PFSK-1 (cell line): ENCODE data around the gene TADA1. TPM values are rescaled to one million over a fixed set of nuclear protein-coding genes. Genes with fewer than 3 reads are reported as not detected.

Experiments
- FOXP2 ChIP-seq: optimal IDR thresholded peaks from 2 replicates; pipeline ENCODE3; 2011; ENCODE audit warnings: borderline replicate concordance, control low read depth, inconsistent platforms; ENCODE audit not compliant: insufficient read depth; ENCODE audit errors: extremely low read length, extremely low read depth
- POLR2AphosphoS5 ChIP-seq: IDR thresholded peaks from 2 replicates; pipeline ENCODE4 v1.6.1; 2012; ENCODE audit warnings: low read depth, mild to moderate bottlenecking, control low read depth, low read length, moderate library complexity
- REST ChIP-seq, 2 experiments: IDR thresholded peaks; 2 replicates each; pipeline versions ENCODE4 v1.6.1 to v1.8.0; 2011 to 2012; ENCODE audit warnings: low read depth in 2 of 2, low read length in 2 of 2, control low read depth in 1 of 2, inconsistent platforms in 1 of 2, mild to moderate bottlenecking in 1 of 2, moderate library complexity in 1 of 2; ENCODE audit not compliant: insufficient read depth in 1 of 2
- SIN3A ChIP-seq: IDR thresholded peaks from 2 replicates; pipeline ENCODE4 v1.6.1; 2012; ENCODE audit warnings: mild to moderate bottlenecking, low read length, moderate library complexity, borderline replicate concordance; ENCODE audit not compliant: insufficient read depth
- TAF1 ChIP-seq: IDR thresholded peaks from 2 replicates; pipeline ENCODE4 v1.6.1; 2012; ENCODE audit warnings: low read length, control low read depth, borderline replicate concordance; ENCODE audit not compliant: insufficient read depth
- polyA plus RNA-seq: library from polyadenylated mRNA; unstranded; fragments of >200 nt; gene quantifications from one replicate; pipeline ENCODE4 v1.2.1, GENCODE V29; 2012; ENCODE audit warnings: low read depth, missing spikeins; ENCODE audit not compliant: insufficient read length

TADA1 gene
- polyA plus RNA-seq: 6.1 TPM

- TF ChIP-seq POLR2AphosphoS5 (0 out of 2 replicates have a peak, but pooled peaks have one; percentile 6), FOXP2 (peak; percentile 78), SIN3A (peak; percentile 5; the same call in 1 of the 2 replicates), REST (IDR thresholded peaks at IDR 0.05; ENCODE audit: insufficient read depth in 1 of 2, low read depth in 2 of 2, low read length in 2 of 2) (no peak), TAF1 (peak; percentile 64; the same call in 1 of the 2 replicates)
Observed at GRCh38 chr1:166875734-166876539, at the start of gene TADA1. TSS of gene TADA1 (minus strand) at chr1:166876264. CDS start at chr1:166876233, 31 bp downstream.

- TF ChIP-seq SIN3A (no peak), TAF1 (no peak), REST (IDR thresholded peaks at IDR 0.05; ENCODE audit: insufficient read depth in 1 of 2, low read depth in 2 of 2, low read length in 2 of 2) (no peak), POLR2AphosphoS5 (no peak), FOXP2 (no peak)
Observed at GRCh38 chr1:166924823-166925541, 48.9 kb upstream of the TADA1 start.

- TF ChIP-seq FOXP2 (no peak), REST (IDR thresholded peaks at IDR 0.05; ENCODE audit: insufficient read depth in 1 of 2, low read depth in 2 of 2, low read length in 2 of 2) (no peak), SIN3A (no peak), TAF1 (no peak), POLR2AphosphoS5 (no peak)
Observed at GRCh38 chr1:166920561-166921475, 44.8 kb upstream of the TADA1 start.

GRCh38 chr1:166918956-166919316, 42.9 kb upstream of the TADA1 start:
- TF ChIP-seq FOXP2: no peak
- TF ChIP-seq SIN3A: no peak
- no peak for TF ChIP-seq REST (IDR thresholded peaks at IDR 0.05; ENCODE audit: insufficient read depth in 1 of 2, low read depth in 2 of 2, low read length in 2 of 2)
- TF ChIP-seq POLR2AphosphoS5: no peak
